Spinal cord (tissue), 10 donors: ENCODE data around the gene PCDHA1. TPM values are rescaled to one million over a fixed set of nuclear protein-coding genes. Genes with fewer than 3 reads are reported as not detected.
"Not testable (repeated sequence)": the region's sequence is repeated elsewhere in the genome, so short reads cannot be mapped to it uniquely, and the experiment has no call there.

Experiments used
- DNase-seq, 6 donors: peaks; one replicate each; pipeline versions ENCODE4 v3.0.0 to v3.0.0-alpha.2; 2013 to 2015; ENCODE audit warnings: low spot score in 6 of 6, low read depth in 4 of 6
- H3K27ac ChIP-seq: one replicate; pipeline ENCODE4 v1.5.1; 2013; ENCODE audit warnings: low read depth, low read length, control low read depth
- H3K27me3 ChIP-seq: one replicate; pipeline ENCODE4 v1.6.1; 2013; ENCODE audit warnings: low read length; ENCODE audit not compliant: control insufficient read depth, insufficient read depth
- H3K36me3 ChIP-seq: one replicate; pipeline ENCODE4 v1.6.1; 2013; ENCODE audit warnings: low read length; ENCODE audit not compliant: control insufficient read depth, insufficient read depth
- H3K4me1 ChIP-seq: one replicate; pipeline ENCODE4 v1.6.1; 2013; ENCODE audit warnings: low read length; ENCODE audit not compliant: control insufficient read depth, insufficient read depth
- H3K4me3 ChIP-seq: one replicate; pipeline ENCODE4 v1.5.1; 2013; ENCODE audit warnings: low read depth, low read length, control low read depth
- H3K9me3 ChIP-seq: one replicate; pipeline ENCODE4 v1.6.1; 2013; ENCODE audit warnings: low read length; ENCODE audit not compliant: control insufficient read depth, insufficient read depth
- WGBS: methylation state at CpG from one replicate; pipeline ENCODE4 v1.1.5; 2013; ENCODE audit warnings: missing lambda C conversion rate; ENCODE audit not compliant: insufficient coverage; 5-methylcytosine and 5-hydroxymethylcytosine counted together
- long read RNA-seq, 4 donors: transcript quantifications; one replicate each; lab custom pipeline, GENCODE V29; 2026
- polyA plus RNA-seq, 2 donors: library from polyadenylated mRNA; unstranded; fragments of 120-200 nt; gene quantifications; one replicate each; pipeline ENCODE4 v1.2.1, GENCODE V29; 2013; ENCODE audit not compliant: insufficient read length in 2 of 2
- total RNA-seq, 2 donors: library from RNA; depleted of rRNA in 1 of 2; stranded (reverse); fragments of 120-200 nt in 1 of 2; fragments of >200 nt in 1 of 2; gene quantifications; one replicate each; pipeline versions ENCODE4 v1.2.3 to v1.2.4, GENCODE V29; 2013 to 2014
- donor health status: healthy.

PCDHA1 gene
- total RNA-seq (1 to 10 TPM; 1.0 to 4.5 TPM), polyA plus RNA-seq (1 to 10 TPM; 6.5 to 9.7 TPM)
- long read RNA-seq, donor 1, full-length matches to known transcripts, result 11 of 11 reads
- long read RNA-seq, donor 1, partial matches to known transcripts, result 0 of 11 reads
- long read RNA-seq, donor 1, other reads (novel, unspliced or antisense), result 0 of 11 reads
- long read RNA-seq, donor 2, partial matches to known transcripts, result 0 of 1 reads
- long read RNA-seq, donor 2, other reads (novel, unspliced or antisense), result 0 of 1 reads
- long read RNA-seq, donor 3, full-length matches to known transcripts, result 3 of 3 reads
- long read RNA-seq, donor 3, partial matches to known transcripts, result 0 of 3 reads
- long read RNA-seq, donor 3, other reads (novel, unspliced or antisense), result 0 of 3 reads
- long read RNA-seq, donor 4, result 0 reads

DNA sequence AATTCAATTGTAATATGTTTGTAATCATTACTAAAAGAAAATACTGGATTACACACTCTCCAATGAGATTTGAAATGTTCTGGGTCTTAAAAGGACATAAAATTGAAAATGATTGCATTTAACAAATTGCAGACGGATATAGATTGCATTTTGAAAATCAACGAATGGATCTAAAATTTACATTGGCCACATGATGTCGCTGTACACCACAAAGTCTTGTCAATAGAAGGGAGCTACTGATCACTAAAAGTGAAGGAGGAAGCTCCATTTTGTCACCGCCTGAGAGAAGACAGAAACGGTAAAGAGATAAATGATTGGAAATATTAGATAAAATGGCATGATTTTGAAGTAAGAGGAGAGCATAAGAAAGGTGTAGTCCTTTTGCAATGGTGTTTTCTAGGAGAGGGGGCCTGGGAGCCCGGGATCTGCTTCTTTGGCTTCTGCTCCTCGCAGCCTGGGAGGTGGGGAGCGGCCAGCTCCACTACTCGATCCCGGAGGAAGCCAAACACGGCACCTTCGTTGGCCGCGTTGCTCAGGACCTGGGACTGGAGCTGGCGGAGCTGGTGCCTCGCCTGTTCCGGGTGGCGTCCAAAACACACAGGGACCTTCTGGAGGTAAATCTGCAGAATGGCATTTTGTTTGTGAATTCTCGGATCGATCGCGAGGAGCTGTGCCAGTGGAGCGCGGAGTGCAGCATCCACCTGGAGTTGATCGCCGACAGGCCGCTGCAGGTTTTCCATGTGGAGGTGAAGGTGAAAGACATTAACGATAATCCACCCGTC, at the start of gene PCDHA1:
PCDHA1 (plus strand) TSS at position 236 of the 782 bp plus-strand sequence.
- no peak within 1 kb of the TSS for H3K27ac ChIP-seq
- no peak within 1 kb of the TSS for H3K4me3 ChIP-seq
- H3K4me1 ChIP-seq, result no peaks in the 10 kb centered on the region
- peak in 2 of 6 donors; percentile 19 to 25 for DNase-seq
- H3K36me3 ChIP-seq, result no peaks in the 10 kb centered on the region
- H3K27me3 ChIP-seq, result peaks cover 2% of the 10 kb centered on the region
- 19% methylated on average over 24 of the region's 29 CpGs for WGBS
- peaks cover 18% of the 10 kb centered on the region for H3K9me3 ChIP-seq

DNA sequence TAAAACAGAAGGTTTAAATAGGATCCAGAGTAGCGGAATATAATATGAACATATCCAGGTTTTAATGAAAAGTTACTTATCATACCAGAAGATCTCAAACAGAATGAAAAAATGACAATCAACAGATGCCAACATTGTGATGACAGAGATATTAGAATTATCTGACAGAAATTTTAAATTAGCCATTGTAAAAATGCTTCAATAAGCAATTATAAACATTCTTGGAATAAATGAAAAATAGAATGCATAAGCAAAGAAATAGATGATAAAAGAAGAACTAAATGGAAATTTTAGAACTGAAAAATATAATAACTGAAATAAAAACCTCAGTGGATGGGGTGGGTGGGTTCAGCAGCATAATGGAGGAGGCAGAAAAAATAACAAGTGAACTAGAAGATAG, 48.5 kb upstream of the PCDHA1 start:
- Histone ChIP-seq H3K4me1 (no peaks in the 10 kb centered on the region), H3K36me3 (no peaks in the 10 kb centered on the region), H3K9me3 (no peaks in the 10 kb centered on the region), H3K27me3 (no peaks in the 10 kb centered on the region), H3K4me3 (no peak overlapping the region), H3K27ac (no peak overlapping the region)
- no peak for DNase-seq
- WGBS, result no CpG with 5 or more reads among the region's 1 CpG

DNA sequence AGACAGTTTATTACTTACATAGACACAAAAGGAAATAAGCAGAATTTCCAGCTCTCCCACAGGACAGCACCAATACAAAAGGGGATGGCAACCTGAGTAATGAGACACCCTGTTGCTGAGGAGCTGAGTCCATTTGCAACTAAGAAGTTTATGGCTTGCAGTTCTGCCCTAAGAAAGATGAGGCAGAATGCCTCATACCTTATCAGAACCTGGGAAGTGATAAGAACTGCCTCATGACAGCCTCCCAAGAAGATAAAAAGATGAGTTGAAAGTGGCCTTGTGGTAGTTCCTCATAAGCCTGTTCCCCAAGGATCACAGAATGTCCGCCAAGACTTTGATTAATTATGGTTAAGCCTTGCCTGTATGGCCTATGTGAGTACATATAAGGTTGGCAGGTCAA, 44.0 kb upstream of the PCDHA1 start:
- H3K4me1 ChIP-seq, result no peaks in the 10 kb centered on the region
- no CpG with 5 or more reads among the region's 1 CpG for WGBS
- no peak for DNase-seq
- H3K9me3 ChIP-seq, result no peaks in the 10 kb centered on the region
- H3K4me3 ChIP-seq, result no peak overlapping the region
- no peaks in the 10 kb centered on the region for H3K36me3 ChIP-seq
- H3K27me3 ChIP-seq, result no peaks in the 10 kb centered on the region
- H3K27ac ChIP-seq, result no peak overlapping the region

DNA sequence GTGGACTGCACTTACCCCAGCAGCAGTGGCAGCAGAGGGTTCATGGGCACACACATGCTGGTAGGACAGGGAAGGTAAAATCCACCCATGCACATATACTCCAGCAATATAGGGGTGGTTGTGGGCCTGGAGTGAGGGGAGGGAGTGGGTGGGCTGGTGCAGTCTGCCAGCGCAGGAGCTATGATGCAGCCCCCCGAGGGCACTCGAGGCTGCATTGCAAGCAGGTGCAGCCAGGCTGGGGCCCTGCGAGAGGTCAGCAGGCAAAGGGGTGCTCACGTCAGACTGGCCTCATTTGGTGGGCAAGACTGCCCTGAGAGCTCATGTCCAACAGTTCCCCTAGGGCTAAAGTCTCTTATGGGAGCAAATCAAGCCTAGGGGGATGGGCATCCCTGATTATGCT, 32.4 kb upstream of the PCDHA1 start:
- Histone ChIP-seq H3K27me3 (no peaks in the 10 kb centered on the region), H3K4me1 (no peaks in the 10 kb centered on the region), H3K9me3 (peaks cover 6% of the 10 kb centered on the region), H3K4me3 (no peak overlapping the region), H3K27ac (no peak overlapping the region), H3K36me3 (no peaks in the 10 kb centered on the region)
- 79% methylated on average over 5 of the region's 5 CpGs for WGBS
- no peak for DNase-seq

DNA sequence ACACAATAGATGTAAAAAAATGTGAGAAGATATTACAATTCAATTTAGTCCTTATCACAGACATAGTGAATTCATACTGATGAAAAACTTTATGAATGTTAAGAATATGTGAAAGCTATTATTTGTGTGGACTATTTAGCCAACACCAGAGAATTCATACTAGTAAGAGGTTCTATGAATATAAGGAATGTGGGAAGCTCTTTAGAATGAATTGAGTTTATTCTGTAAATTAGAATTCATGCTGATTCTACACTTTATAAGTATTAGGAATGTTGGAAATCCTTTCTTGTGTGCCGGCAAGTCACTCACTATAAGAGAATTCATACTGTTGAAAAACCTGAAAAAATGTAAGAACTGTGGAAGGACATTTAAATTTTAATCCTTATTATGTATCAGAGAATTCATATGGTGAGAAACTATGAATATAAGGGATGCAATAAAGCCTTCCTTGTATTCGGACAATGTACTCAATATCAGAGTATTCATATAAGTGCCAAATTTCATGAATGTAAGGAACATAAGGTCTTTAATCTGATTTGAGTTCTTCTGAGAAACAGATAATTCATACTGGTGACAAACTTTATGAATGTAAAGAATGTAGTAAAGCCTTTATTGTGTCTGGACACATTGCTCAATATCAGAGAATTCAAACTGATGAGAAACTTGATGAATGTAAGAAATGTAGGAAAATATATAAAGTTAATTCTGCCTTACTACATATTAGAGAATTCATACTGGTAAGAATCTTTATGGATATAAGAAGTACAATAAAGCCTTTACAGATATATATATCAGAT, 21.6 kb upstream of the PCDHA1 start:
- no peaks in the 10 kb centered on the region for H3K36me3 ChIP-seq
- no CpG with 5 or more reads among the region's 2 CpGs for WGBS
- DNase-seq, result no peak
- no peaks in the 10 kb centered on the region for H3K27me3 ChIP-seq
- H3K9me3 ChIP-seq, result peaks cover 27% of the 10 kb centered on the region
- no peak overlapping the region for H3K4me3 ChIP-seq
- H3K4me1 ChIP-seq, result no peaks in the 10 kb centered on the region
- no peak overlapping the region for H3K27ac ChIP-seq

DNA sequence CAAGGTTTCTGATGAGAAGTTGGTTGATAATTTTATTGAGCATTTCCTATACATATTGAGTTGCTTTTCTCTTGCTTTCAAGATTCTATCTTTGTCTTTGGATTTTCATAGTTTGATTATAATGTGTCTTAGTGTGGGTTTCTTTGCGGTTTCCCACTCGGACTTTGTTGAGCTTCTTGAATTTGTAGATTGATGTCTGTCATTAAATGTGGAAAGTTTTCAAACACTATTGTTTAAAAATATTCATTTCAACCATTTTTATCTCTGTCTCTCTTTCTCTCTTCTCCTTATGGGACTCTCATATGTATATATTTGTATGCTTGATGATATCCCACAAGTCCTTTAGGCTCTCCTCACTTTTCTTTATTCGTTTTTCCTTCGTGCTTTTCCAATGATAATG, 18.5 kb upstream of the PCDHA1 start:
- Histone ChIP-seq H3K27ac (no peak overlapping the region), H3K4me1 (no peaks in the 10 kb centered on the region), H3K36me3 (no peaks in the 10 kb centered on the region), H3K27me3 (no peaks in the 10 kb centered on the region), H3K4me3 (no peak overlapping the region), H3K9me3 (peaks cover 24% of the 10 kb centered on the region)
- no CpG with 5 or more reads among the region's 4 CpGs for WGBS
- DNase-seq, result no peak

DNA sequence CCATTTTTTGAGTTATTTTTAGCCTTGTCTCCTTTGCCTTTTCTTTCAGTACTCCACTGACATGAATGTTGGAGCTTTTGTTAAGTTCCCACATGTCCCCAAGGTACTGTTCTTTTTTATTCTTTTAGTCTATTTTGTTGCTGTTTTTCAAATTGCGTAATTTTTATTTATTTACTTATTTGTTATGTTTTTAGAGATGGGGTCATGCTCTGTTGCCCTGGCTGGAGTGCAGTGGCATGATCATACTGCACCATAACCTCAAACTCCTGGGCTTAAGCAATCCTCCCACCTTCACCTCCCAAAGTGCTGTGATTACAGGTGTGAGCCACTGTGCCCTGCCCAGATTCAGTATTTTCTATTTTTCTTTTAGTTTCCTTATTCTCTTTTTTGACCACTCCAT, 5.4 kb upstream of the PCDHA1 start:
- DNase-seq, result no peak
- Histone ChIP-seq H3K27ac (no peak overlapping the region), H3K9me3 (peaks cover 15% of the 10 kb centered on the region), H3K36me3 (no peaks in the 10 kb centered on the region), H3K4me1 (no peaks in the 10 kb centered on the region), H3K27me3 (no peaks in the 10 kb centered on the region), H3K4me3 (no peak overlapping the region)
- WGBS, result no CpG with 5 or more reads among the region's 1 CpG

DNA sequence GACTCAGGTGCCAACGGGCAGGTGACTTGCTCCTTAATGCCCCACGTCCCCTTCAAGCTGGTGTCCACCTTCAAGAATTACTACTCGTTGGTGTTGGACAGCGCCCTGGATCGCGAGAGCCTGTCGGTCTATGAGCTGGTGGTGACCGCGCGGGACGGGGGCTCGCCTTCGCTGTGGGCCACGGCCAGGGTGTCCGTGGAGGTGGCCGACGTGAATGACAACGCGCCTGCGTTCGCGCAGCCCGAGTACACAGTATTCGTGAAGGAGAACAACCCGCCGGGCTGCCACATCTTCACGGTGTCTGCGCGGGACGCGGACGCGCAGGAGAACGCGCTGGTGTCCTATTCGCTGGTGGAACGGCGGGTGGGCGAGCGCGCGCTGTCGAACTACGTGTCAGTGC, 1.5 kb downstream of the PCDHA1 start:
- H3K27me3 ChIP-seq, H3K27ac ChIP-seq, H3K4me3 ChIP-seq, DNase-seq, H3K4me1 ChIP-seq, H3K36me3 ChIP-seq: not testable (repeated sequence)
- 32% methylated on average over 44 of the region's 44 CpGs for WGBS
- H3K9me3 ChIP-seq, result peaks cover 15% of the 10 kb centered on the region

DNA sequence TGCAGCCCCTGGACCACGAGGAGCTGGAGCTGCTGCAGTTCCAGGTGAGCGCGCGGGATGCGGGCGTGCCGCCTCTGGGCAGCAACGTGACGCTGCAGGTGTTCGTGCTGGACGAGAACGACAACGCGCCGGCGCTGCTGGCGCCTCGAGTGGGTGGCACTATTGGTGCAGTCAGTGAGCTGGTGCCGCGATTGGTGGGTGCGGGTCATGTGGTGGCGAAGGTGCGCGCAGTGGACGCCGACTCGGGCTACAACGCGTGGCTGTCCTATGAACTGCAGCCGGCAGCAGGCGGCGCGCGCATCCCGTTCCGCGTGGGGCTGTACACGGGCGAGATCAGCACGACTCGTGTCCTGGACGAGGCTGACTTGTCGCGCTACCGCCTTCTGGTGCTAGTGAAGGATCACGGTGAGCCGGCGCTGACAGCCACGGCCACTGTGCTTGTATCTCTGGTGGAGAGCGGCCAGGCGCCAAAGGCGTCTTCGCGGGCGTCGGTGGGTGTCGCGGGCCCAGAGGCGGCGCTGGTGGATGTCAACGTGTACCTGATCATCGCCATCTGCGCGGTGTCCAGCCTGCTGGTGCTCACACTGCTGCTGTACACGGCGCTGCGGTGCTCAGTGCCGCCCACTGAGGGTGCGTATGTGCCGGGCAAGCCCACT, 2.0 kb downstream of the PCDHA1 start:
- not testable (repeated sequence) for H3K27me3 ChIP-seq, H3K4me1 ChIP-seq, H3K27ac ChIP-seq, H3K4me3 ChIP-seq, H3K36me3 ChIP-seq, DNase-seq
- peaks cover 15% of the 10 kb centered on the region for H3K9me3 ChIP-seq
- WGBS, result 29% methylated on average over 70 of the region's 70 CpGs
